A172 (cell line): Measurements from ENCODE around the gene CACNA1D. TPM values are rescaled to one million over a fixed set of nuclear protein-coding genes. Genes with fewer than 3 reads are reported as not detected.
A peak's percentile ranks its signal among the peaks of the same experiment; 100 is the strongest.
"Not testable (repeated sequence)": the region's sequence is repeated elsewhere in the genome, so short reads cannot be mapped to it uniquely, and the experiment has no call there.

Experiments used
- DNase-seq: peaks from one replicate; pipeline ENCODE4 v3.0.0-alpha.2; 2015; ENCODE audit warnings: low spot score
- total RNA-seq: library from RNA; depleted of rRNA; stranded (reverse); fragments of >200 nt; shearing (Covaris generic); gene quantifications from 2 replicates; pipeline ENCODE4 v1.2.3, GENCODE V29; 2014

Gene CACNA1D
- total RNA-seq, 1 experiment from 2014 or later = not detected

GRCh38 chr3:53614307-53614706 lies 119.9 kb downstream of the CACNA1D start:
- DNase-seq = no peak

GRCh38 chr3:53616321-53616720 lies 121.9 kb downstream of the CACNA1D start:
- DNase-seq = no peak

DNA sequence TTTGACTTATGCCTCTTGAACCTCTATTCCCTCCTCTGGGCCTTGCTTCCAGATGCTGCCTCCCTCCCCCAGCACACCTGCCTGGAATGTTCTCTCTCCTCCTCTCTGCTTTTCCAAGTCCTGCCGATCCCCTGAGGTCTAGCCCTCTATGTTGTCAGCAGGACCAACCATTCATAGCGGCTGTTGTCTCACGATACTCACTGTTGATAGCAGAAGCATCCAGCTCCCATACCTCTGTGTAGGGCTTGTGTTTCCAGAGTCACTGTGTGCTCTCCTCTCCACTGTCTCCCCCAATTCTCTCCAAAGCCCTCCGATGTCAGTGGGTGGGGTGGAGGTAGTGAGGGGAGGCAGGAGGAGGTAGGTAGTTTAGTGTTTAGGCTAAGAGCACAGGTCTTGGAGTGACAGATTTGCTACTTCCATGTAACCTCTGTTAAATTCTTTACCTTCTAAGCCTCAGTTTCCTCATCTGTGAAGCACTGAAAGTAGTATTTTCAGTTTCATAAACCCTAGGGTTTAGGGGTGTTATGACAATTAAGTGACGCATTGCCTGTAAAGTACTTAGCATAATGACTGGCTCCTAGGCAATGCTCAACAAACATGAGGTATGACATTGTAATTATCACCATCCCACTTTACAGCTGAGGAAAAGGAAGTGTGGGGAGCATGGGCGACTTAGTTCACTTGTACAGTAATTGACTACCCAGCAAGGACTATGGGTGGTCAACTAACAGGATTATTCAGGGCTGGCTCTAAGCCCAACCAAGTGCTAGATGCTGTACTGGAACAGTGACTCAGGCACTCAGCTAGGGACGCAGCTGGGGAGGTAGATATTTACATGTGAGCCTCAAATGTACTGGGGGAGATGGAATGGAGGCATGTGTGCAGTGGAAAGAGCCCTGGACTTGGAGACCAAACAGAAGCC lies 122.8 kb downstream of the CACNA1D start:
- no peak for DNase-seq

- DNase-seq = no peak
Observed at GRCh38 chr3:53617893-53618523, 123.6 kb downstream of the CACNA1D start.

- no peak for DNase-seq
Observed at GRCh38 chr3:53618524-53618906, 124.1 kb downstream of the CACNA1D start.

DNA sequence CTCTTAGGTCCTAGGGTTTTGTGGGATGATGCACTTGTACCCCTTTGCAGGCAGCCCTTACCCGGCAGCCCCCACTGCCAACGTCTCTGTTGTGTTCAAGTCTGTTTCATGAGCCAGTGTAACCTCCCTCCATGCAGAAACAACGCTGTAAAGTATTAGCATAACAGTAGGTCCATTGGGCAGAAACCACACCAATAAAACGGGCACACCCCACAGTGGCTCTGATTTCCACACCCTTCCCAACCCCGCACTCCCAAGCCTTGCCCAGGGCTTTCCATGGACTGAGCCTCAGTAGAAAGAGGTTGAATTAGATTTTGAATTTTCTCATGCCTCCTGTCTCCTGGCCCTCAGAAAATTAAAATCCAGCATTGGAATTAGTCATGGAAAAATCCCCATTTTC lies 124.5 kb downstream of the CACNA1D start:
- no peak for DNase-seq

DNA sequence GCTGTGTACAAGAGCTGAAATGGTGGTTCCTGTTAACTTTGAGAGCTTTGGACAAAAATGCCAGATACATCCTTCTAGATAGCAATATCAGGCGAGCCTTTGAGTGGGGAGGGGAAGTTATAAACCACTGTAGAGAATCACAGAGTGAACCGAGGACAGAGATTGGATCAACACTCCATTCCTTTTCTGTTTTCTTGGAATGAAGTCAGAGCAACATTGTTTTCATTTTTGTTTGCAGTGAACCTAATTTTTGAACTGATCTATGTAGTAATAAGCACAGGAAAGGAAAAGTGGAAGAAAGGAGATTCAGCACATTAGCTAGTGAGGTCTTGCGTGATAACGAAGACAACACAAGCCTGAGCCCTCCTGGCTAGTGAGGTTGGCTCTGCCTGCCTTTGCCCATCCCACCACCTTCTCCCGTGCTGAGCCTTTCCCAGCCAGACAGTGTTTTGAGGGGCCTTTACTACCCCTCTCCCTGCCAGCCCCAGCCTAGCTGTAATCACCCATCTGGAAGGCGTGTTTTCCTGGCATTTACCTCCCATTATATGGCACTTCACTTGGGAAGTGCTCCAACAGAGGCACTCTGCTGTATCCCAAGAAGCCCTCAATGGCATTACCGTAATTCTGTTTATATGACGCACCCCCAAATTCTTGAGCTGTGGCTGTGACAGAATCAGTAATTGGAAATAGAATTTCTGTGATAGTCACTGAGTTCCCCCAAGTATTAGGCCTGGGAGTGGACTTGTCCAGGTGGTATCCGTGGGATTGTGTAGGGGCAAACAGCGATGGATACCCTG lies 129.8 kb downstream of the CACNA1D start:
- DNase-seq = no peak

GRCh38 chr3:53626876-53627275 lies 132.5 kb downstream of the CACNA1D start:
- DNase-seq = no peak

GRCh38 chr3:53628536-53629401 lies 134.4 kb downstream of the CACNA1D start:
- DNase-seq = no peak

DNA sequence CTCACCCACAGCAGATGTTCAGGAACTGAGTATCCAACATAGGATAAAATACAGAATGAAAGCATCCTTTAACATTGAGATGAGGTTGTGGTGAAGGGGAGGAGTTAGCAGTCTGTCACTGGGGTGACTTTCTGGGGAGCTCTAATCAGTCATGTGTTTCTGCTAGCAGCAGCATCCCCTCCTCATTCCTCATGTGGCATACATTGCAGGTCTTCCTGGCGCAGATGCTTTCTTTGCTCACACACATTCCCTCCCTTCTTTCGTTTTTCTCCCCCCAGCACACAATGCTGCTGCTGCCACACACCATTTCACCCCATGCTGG lies 135.0 kb downstream of the CACNA1D start:
- DNase-seq = no peak

- DNase-seq = peak; percentile 1
Observed at GRCh38 chr3:53630547-53630946, 136.1 kb downstream of the CACNA1D start.

- no peak for DNase-seq
Observed at GRCh38 chr3:53633197-53633787, 138.9 kb downstream of the CACNA1D start.

GRCh38 chr3:53635041-53635440 lies 140.6 kb downstream of the CACNA1D start:
- no peak for DNase-seq

- not testable (repeated sequence) for DNase-seq
Observed at GRCh38 chr3:53638806-53639205, 144.4 kb downstream of the CACNA1D start.

DNA sequence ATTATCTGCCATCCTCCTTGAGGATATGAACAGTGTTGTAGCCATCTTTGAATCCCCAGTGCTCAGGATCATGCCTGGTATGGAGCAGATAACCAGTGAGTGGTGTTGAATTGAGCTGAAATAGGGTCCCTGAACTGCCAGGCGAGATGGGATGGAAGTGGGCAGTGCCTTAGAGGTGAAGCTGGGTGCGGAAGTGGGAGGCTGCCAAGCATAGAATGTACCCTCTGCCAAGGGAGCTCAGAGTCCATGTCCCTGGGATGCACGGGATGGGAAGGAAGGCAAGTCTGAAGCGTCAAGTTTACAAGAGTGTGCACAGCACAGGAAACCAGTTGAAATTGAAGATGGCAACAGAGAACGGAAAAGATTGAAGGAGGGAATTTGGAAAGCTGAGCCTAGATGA lies 147.0 kb downstream of the CACNA1D start:
- DNase-seq = no peak

DNA sequence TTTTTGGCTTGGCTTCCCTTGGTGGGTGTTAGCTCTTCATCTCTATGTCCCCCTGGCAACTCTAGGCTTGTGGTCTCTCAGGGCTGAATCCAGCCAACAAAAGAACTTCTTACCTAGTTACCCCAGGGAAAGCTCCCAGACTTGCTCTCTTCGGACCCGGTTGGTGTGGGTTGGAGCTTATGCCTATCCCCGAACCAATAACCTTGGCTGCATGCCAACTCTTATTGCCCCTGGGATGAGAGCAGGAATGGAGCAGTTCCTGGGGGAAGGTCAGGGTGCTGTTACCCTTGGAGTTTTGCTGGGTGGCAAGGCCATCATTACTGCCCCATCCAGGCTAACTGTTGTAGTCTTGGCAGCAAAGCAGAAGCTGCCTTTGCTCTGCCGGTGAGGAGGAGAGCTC lies 147.8 kb downstream of the CACNA1D start:
- no peak for DNase-seq

DNA sequence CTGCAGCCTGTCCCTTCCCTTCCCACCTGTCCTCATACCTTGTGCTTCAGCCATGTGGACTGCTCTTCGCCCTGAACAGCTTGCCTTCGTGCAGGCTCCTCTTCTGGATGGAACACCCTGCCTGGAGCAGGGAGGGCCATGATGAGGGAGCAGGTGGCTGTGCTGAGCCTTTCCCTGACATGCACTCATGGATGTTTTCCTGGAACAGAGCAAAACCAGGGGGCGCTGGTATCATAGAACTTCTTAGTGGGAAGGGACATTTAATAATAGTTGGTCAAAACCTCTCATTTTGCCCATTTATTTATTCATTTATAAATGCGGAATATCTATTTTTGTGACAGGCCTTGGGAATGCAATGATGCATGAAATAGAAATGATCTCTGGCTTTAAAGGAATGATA lies 149.3 kb downstream of the CACNA1D start:
- no peak for DNase-seq

DNA sequence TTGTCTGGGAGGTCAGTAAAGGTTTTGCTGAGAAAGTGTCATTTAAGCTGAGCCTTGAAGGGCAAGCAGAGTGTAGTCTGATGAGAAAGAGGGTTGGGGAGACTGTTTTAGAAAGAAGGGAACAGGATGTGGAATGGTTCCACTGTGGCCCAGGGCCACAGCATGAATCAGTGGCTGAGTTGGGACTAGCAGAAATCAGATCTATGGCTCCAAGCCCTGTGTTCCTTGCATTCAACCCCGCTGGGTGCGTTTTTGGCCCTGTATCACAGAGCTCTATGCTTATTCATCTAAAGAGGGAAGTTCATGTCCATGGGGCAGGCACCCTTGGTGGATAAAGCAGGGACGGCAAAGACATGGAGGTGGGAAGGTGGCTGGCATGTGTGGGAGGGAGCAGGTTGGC lies 151.3 kb downstream of the CACNA1D start:
- DNase-seq = no peak

- DNase-seq = no peak
Observed at GRCh38 chr3:53646723-53647122, 152.3 kb downstream of the CACNA1D start.

- no peak for DNase-seq
Observed at GRCh38 chr3:53649816-53650215, 155.4 kb downstream of the CACNA1D start.

GRCh38 chr3:53650424-53650823 lies 156.0 kb downstream of the CACNA1D start:
- no peak for DNase-seq
